Activated naive CD4-positive, alpha-beta T cell (primary cell): ENCODE data around the gene SLU7.

Experiments used
- DNase-seq, 4 experiments: peaks; one replicate each; lab custom pipeline; 2025; lab: John Stamatoyannopoulos, UW

Gene SLU7

GRCh38 chr5:160418561-160419457, at the start of gene SLU7:
Gene SLU7, minus strand, starts transcription at chr5:160419081. Its CDS starts 3,787 bp downstream, at chr5:160415294.
- peak; percentile 81 to 90 (median 86) for DNase-seq

GRCh38 chr5:160468363-160468975, 49.6 kb upstream of the SLU7 start:
- no peak for DNase-seq

DNA sequence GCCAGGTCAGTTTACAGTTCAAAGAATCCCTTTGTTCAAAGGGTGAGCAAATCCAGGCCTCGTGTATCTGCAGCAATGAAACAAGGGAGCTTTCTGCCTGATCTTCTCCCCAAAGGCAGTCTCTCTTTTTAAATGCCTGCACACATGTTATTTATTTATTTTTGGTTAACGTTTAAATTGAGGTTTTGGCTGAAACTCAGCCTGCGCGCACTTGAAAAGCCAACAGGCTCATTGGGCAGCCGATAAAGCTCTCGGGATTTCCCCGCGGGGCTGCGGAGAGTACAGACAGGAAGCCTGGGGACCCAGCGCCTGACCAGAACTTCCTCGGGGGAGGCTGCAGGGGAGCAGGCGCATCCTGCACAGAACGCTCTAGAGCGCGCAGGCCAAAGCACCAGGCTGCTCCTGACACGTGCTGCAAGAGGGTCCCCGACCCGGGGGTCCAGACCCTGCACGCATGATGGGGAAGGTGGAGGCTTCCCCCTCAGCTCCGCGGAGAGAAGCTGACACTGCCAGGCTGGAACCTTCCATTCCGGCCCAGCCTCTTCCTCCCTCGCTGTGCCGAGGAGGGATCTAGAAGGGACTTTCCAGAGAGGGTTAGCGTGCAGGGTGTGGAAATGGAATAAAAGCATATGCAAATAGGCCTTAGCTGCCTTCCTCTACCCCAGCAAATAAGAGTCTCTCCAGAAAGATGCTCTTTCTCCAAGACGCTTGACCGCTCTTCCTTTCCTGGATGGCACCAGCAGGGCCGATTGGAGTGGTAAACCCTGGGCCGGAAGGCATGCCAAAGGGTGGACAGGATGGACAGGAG, 48.9 kb upstream of the SLU7 start:
- DNase-seq = peak; percentile 7 to 39 (median 34)

- DNase-seq = no peak
Observed at GRCh38 chr5:160466889-160467554, 48.1 kb upstream of the SLU7 start.

DNA sequence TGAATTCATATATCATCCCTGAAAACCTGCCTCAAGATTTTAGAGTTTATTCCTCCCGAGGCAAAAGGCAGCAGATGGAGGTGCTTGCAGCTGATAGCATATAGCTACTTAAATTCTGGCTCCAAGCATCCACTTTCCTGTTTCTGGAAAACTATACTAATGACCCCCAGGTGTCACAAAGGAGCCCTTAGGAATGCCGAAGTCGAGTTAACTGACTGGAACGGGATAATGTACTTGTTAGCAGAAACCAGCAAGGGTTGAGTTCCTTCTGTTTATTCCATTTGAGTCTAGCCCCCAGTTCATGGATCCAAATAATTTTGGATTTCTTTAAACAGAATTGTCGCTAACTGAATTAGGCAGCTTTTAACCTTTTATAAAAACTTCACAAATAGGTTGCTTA, 47.2 kb upstream of the SLU7 start:
- no peak for DNase-seq

GRCh38 chr5:160464466-160464797, 45.6 kb upstream of the SLU7 start:
- no peak for DNase-seq

- no peak for DNase-seq
Observed at GRCh38 chr5:160463740-160464465, 45.0 kb upstream of the SLU7 start.

- DNase-seq = no peak
Observed at GRCh38 chr5:160463227-160463626, 44.3 kb upstream of the SLU7 start.

DNA sequence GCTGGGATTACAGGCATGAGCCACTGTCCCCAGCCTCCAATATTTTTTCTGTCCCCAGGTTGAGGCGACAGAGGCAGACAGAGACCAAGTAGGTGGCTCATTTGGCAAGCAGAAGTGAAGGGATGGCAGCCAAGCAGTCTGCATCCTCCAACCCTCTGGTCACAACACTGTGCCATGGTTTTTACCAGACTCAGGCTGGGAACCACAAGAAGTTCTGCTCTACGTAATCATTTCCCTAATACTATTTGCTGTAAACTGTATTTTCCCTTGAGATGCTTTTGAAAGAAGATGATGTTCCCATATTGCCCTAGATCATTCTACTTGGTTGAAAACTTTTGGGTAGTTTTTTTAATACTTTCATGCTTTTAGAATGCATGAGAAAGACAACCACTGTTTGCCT, 43.3 kb upstream of the SLU7 start:
- no peak for DNase-seq

- DNase-seq = no peak
Observed at GRCh38 chr5:160461378-160461777, 42.5 kb upstream of the SLU7 start.

GRCh38 chr5:160460377-160461049, 41.6 kb upstream of the SLU7 start:
- DNase-seq = no peak

DNA sequence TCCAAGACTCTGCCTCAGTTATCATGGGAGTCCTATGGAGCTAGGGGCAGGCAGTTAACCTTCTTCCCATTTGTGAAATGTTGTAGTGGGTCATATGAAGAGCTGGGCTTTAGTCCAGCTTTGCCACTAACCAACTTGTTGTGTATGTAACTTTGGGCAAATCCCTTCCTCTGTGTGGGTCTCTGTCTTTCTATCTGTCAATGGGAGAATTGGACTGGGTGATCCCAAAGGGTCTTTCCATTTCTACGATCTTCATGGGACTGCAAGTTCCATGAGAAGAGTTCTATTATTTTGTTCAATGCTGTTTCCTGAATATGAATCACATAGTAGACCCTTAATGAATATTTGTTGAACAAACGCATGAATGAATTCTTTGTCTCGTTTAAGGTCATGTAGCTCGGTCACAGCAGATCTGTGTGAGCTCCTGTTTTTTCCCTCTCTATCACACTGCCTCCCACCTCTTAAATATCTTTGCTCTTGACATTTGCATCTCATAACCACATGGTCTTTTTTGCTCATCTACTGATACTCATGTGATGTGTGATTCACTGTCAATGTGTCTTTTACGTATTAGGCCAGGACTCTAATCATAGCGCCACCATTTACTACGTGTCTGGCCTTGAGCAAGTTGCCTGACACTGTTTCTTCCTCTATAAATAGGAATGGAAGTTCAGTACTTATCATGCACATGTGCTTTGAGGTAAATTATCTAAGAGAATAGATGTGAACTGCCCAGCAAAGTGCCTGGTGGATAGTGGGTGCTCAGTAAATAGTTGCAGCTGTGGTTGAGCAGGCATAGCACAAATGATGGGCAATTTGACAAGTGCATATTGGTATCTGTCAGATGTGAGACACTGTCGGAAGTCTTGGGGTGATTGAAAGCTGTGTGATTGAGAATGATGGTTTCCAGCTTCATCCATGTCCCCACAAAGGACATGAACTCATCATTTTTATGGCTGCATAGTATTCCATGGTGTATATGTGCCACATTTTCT, 40.2 kb upstream of the SLU7 start:
- DNase-seq = no peak

GRCh38 chr5:160457252-160457651, 38.4 kb upstream of the SLU7 start:
- no peak for DNase-seq

- no peak for DNase-seq
Observed at GRCh38 chr5:160456480-160457177, 37.7 kb upstream of the SLU7 start.

GRCh38 chr5:160455600-160455999, 36.7 kb upstream of the SLU7 start:
- DNase-seq = no peak

DNA sequence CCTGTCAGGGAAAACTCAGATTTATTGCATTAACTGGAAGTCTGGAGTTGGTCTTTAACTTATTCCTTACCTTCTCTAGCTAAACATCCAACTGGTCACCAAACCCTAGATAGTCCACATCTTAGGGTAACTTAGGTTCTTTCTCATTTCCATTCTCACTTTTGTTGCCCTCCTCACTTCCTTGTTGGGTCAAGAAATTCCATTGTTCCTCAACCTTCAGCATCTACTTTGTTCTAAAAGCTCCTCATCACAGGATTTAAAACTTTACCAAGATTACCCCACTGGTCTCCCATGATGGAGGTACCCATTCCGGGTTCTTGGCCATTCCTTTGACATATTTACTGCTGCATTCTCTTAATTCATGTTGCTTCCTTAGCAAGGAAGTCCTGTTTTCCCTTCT, 34.9 kb upstream of the SLU7 start:
- DNase-seq = no peak

DNA sequence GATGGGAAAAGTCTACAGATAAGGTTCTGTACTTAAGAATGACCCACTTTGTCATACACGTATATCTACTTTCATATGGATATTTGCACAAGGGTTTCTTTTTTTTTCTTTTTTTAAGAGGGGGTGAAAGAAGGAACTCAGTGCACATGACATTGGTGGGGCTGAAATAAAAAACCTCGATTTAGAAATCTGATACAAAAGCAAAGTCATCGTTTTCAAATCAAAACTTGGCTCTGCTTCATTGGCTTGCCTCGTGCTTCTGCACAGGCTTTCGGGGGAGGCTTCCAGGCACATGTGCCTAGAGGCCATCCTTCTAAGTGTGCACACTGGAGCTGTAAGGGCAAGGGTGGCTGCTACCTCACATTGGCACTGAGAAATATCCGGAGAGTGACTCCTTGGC, 33.9 kb upstream of the SLU7 start:
- DNase-seq = no peak

DNA sequence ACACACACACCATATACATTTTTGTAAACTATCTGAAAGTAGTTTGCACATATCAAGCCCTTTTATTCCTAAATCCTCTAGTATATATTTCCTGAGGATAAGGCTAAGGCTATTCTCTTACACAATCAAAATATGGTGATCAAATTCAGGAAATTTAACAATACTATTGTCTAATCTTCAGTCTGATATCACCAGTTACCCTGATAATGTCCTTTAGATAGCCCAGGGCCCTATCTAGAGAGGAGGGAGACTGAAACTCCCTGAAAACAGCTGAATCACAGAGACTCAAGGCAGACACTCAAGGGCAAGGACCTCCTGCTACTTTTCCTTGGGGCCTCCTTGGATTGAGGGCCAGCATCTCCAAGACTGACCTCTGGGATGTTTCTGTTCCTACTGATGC, 33.2 kb upstream of the SLU7 start:
- no peak for DNase-seq

DNA sequence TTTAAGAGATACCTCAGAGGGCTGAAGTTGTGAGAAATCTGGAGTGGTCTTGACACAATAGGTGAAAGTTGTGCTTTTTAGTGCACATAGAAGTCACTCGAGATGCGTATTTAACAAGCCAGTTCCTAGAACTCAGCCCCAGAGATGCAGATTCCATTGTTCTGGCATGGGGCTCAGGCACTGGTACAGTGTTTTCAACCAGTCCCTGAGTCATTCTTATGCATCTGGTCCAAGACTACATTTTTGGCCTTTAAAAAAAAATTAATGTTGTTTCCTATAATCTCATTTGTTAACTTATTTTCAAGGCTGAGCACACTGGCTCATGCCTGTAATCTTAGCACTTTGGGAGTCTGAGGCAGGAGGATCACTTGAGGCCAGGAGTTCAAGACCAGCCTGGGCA, 32.4 kb upstream of the SLU7 start:
- DNase-seq = no peak
